Cardiac fibroblast (primary cell): ENCODE data around the gene MDM4.
A peak's percentile ranks its signal among the peaks of the same experiment; 100 is the strongest.

Experiments used
- DNase-seq, 2 donors: peaks; one replicate each; pipeline versions ENCODE4 v3.0.0 to v3.0.0-alpha.2; 2010; ENCODE audit warnings: low read depth in 2 of 2
- H3K4me3 ChIP-seq, 2 donors: replicated peaks in 1 of 2; 1 replicate in 1 of 2; 2 replicates in 1 of 2; pipeline ENCODE4 v1.5.1; 2011; ENCODE audit warnings: low read depth in 2 of 2, low read length in 2 of 2, mild to moderate bottlenecking in 2 of 2, moderate library complexity in 1 of 2
- TF ChIP-seq, protein P1 (sequence below): IDR thresholded peaks from one replicate; pipeline ENCODE4 v1.5.1; 2011; ENCODE audit warnings: low read depth, mild to moderate bottlenecking, low read length, inconsistent platforms

The MDM4 gene

DNA sequence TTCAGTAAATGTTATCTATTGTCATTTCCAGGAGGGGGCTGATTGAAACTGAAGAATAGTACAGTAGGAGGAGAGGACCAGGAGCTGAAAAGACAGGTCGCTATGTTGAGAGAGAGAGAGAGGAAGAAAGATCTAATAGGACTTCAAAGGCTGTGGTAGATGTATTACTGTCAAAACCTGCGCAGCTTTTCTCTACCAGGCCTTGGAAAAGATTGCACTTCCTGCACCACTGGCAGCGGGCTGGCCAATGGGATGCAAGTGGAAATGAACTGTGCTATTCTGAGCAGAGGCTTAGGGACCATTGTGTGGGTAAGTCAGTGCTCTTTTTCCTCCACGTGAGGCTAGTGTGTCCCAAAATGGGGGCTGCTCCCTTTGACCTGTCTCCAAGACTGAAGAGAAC is 47.1 kb downstream of the MDM4 start:
- no peak for DNase-seq
- no peak overlapping the region for H3K4me3 ChIP-seq
- TF ChIP-seq, protein P1, sequence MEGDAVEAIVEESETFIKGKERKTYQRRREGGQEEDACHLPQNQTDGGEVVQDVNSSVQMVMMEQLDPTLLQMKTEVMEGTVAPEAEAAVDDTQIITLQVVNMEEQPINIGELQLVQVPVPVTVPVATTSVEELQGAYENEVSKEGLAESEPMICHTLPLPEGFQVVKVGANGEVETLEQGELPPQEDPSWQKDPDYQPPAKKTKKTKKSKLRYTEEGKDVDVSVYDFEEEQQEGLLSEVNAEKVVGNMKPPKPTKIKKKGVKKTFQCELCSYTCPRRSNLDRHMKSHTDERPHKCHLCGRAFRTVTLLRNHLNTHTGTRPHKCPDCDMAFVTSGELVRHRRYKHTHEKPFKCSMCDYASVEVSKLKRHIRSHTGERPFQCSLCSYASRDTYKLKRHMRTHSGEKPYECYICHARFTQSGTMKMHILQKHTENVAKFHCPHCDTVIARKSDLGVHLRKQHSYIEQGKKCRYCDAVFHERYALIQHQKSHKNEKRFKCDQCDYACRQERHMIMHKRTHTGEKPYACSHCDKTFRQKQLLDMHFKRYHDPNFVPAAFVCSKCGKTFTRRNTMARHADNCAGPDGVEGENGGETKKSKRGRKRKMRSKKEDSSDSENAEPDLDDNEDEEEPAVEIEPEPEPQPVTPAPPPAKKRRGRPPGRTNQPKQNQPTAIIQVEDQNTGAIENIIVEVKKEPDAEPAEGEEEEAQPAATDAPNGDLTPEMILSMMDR: no peak

DNA sequence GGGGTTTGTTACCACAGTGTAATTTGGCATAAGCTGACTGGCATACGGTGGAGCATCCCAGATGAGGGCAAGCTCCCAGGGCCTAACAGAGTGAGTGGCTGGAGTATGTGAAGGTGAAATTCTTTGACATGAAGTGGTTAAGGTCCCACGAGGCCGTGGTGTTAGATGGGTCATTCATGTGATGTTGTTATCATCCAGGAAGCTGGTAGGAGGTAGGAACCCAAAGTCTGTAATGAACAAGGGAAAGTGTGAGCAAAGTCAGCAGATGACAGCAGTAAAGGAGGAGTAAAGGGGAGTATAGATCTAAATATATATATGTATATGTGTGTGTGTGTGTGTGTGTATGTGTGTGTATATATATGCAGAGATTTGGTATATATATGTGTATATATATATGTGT is 47.6 kb downstream of the MDM4 start:
- no peak overlapping the region for H3K4me3 ChIP-seq
- TF ChIP-seq, protein P1: no peak
- DNase-seq: no peak

DNA sequence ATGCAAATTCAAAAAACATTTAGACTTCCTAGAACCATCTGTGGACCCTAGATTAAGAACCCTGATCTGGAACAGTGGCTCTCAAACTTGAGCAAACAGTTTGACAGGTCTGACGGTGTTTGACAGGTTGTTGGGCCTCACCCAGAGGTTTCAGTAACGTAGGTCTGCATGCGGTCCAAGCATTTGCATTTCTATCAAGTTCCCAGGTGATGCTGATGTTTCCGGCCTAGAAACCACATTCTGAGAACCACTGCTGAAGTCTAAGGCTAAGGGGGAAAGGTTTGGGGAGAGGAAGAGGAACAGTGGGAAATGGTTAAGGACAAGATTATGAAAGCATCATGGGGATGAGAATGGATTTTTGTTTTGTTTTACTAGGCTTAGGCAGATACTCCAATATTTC is 48.6 kb downstream of the MDM4 start:
- no peak overlapping the region for H3K4me3 ChIP-seq
- no peak for DNase-seq
- TF ChIP-seq, protein P1: no peak

DNA sequence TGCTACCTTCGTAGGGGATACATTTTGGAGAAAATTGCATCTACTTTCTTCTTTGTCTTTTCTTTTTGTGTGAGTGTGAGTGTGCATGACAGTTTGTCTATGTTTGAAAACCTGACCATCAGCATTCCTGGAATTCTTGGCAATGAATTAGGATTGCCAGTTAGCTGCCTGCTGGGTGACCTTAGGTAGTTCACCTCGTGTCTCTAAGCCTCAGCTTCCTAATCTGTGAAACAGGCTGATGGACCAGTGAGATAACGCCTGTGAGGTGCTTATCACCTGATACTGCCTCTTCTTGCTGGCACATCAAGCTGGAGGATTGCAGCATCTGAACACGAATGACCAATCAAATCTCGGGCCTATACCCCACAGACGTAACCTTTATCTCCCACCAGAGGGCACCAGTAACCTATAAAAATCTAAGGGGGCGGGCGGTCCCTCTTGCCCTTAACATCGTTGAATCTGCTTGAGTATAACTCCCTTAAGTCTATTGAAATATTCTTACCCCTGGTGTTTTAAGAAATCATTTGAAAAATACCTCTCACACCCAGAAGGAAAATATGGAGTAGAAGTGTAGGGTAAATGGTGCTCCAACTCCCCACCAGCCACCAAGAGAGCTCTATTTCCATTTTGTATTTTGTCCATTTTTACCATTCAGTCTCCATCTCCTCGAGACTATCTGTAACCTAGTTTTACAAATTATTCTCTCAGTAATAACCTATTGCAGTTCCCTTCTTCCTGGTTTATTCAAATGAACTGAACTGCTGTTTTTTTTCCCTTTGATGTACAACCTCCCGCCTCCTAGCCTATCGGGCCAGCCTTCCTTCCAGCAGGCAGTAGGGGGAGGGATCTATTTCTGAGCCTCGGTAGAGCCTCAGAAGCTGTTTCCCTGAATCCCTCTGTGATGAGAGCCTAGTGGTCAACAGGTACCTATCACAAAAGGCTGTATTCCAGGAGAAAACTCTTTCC is 49.7 kb downstream of the MDM4 start:
- peak; percentile 84 to 85 for DNase-seq
- TF ChIP-seq, protein P1: peak; percentile 55
- H3K4me3 ChIP-seq: no peak overlapping the region

DNA sequence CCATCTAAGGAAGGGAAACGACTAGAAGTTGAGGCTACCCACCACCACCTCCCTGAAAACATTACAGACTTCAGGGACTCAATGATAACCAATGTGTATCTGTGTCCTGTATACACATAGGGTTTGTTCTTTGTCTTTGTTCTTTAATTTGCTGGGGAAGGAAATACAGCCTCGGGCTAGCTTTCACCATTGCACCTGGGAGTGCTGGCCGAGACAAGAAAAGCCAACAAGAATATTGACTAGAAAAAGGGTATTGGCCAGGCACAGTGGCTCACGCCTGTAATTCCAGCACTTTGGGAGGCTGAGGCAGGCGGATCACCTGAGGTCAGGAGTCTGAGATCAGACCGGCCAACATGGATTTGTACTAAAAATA is 50.4 kb downstream of the MDM4 start:
- H3K4me3 ChIP-seq: no peak overlapping the region
- no peak for DNase-seq
- TF ChIP-seq, protein P1: no peak

DNA sequence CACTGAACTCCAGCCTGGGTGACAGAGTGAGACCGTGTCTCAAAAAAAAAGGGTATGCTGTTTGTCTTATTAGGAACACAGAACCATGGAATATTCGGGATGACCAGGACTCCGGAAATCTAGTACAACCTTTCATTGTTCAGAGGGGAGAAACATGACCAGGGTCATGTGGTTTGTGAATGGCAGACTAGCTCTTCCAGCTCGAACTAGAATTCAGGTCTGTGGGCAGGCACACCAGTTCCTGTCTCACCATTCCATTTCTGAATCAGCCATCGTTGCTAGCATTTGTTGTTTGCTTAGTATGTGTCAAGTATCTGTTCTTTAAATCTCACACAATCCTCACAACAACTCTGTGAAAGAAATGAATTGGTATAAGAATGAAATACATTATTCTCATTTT is 50.9 kb downstream of the MDM4 start:
- no peak for DNase-seq
- TF ChIP-seq, protein P1: no peak
- no peak overlapping the region for H3K4me3 ChIP-seq
